Astrocyte (in vitro differentiated cells and primary cell): ENCODE data around the gene AMIGO1. TPM values are rescaled to one million over a fixed set of nuclear protein-coding genes. Genes with fewer than 3 reads are reported as not detected.

Experiments used
- DNase-seq: peaks from one replicate; pipeline ENCODE4 v3.0.0-alpha.2; 2010; ENCODE audit warnings: low read depth
- FAIRE-seq: peaks from 2 replicates; lab custom pipeline; 2011; peaks lifted over from hg19 to GRCh38; lab: Jason Lieb, UNC
- H2AFZ ChIP-seq: 2 replicates; pipeline ENCODE4 v1.6.0; 2012; ENCODE audit warnings: low read depth, low read length, inconsistent platforms
- H3K27ac ChIP-seq: 2 replicates; pipeline ENCODE4 v1.5.1; 2011; ENCODE audit warnings: low read depth, low read length, inconsistent platforms
- H3K27me3 ChIP-seq: 2 replicates; pipeline ENCODE4 v1.6.0; 2011; ENCODE audit warnings: low read length, inconsistent platforms; ENCODE audit not compliant: insufficient read depth
- H3K36me3 ChIP-seq: 2 replicates; pipeline ENCODE4 v1.5.1; 2011; ENCODE audit warnings: low read length, inconsistent platforms; ENCODE audit not compliant: insufficient read depth
- H3K4me1 ChIP-seq: 2 replicates; pipeline ENCODE4 v1.5.1; 2011; ENCODE audit warnings: low read length, inconsistent platforms; ENCODE audit not compliant: insufficient read depth
- H3K4me2 ChIP-seq: 2 replicates; pipeline ENCODE4 v1.6.0; 2012; ENCODE audit warnings: low read length, inconsistent platforms
- H3K4me3 ChIP-seq: 2 replicates; pipeline ENCODE4 v1.5.1; 2011; ENCODE audit warnings: low read depth, mild to moderate bottlenecking, low read length, inconsistent platforms; ENCODE audit not compliant: insufficient read depth
- H3K79me2 ChIP-seq: 2 replicates; pipeline ENCODE4 v1.6.0; 2012; ENCODE audit warnings: mild to moderate bottlenecking, low read length, inconsistent platforms; ENCODE audit not compliant: insufficient read depth
- H3K9ac ChIP-seq: 2 replicates; pipeline ENCODE4 v1.6.0; 2012; ENCODE audit warnings: mild to moderate bottlenecking, low read length, inconsistent platforms
- H3K9me3 ChIP-seq: 2 replicates; pipeline ENCODE4 v1.5.1; 2012; ENCODE audit warnings: low read depth, mild to moderate bottlenecking, low read length, inconsistent platforms; ENCODE audit not compliant: insufficient read depth
- H4K20me1 ChIP-seq: 2 replicates; pipeline ENCODE4 v1.6.0; 2012; ENCODE audit warnings: low read length, inconsistent platforms; ENCODE audit not compliant: insufficient read depth
- H3K27ac Mint-ChIP-seq: one replicate; pipeline ENCODE4 v1.8.0; 2021; ENCODE audit warnings: mild to moderate bottlenecking, mixed read lengths; ENCODE audit not compliant: unreplicated experiment
- H3K27me3 Mint-ChIP-seq: one replicate; pipeline ENCODE4 v1.8.0; 2021; ENCODE audit warnings: low read depth, mixed read lengths; ENCODE audit not compliant: unreplicated experiment
- H3K36me3 Mint-ChIP-seq: one replicate; pipeline ENCODE4 v1.8.0; 2021; ENCODE audit warnings: low read depth, mixed read lengths; ENCODE audit not compliant: unreplicated experiment
- H3K4me1 Mint-ChIP-seq: one replicate; pipeline ENCODE4 v1.8.0; 2021; ENCODE audit warnings: low read depth, mixed read lengths; ENCODE audit not compliant: unreplicated experiment
- H3K4me3 Mint-ChIP-seq: one replicate; pipeline ENCODE4 v1.8.0; 2021; ENCODE audit warnings: mild to moderate bottlenecking, moderate library complexity, mixed read lengths; ENCODE audit not compliant: unreplicated experiment
- H3K9me3 Mint-ChIP-seq: one replicate; pipeline ENCODE4 v1.8.0; 2021; ENCODE audit warnings: mild to moderate bottlenecking, mixed read lengths; ENCODE audit not compliant: unreplicated experiment
- EZH2 ChIP-seq: IDR thresholded peaks from 2 replicates; pipeline ENCODE4 v1.6.1; 2012; ENCODE audit warnings: mild to moderate bottlenecking, low read length, inconsistent platforms; ENCODE audit not compliant: insufficient read depth
- total RNA-seq: library from RNA; stranded (reverse); gene quantifications from 2 replicates; pipeline ENCODE4 v1.2.1, GENCODE V29; 2021
- TF ChIP-seq, protein P1 (sequence below): IDR thresholded peaks from 2 replicates; pipeline ENCODE4 v1.5.1; 2011; ENCODE audit warnings: low read depth, mild to moderate bottlenecking, inconsistent platforms, low read length, moderate library complexity; ENCODE audit not compliant: insufficient read depth

AMIGO1 gene
- total RNA-seq, 1 donor from 2014 or later: 1.8 TPM

DNA sequence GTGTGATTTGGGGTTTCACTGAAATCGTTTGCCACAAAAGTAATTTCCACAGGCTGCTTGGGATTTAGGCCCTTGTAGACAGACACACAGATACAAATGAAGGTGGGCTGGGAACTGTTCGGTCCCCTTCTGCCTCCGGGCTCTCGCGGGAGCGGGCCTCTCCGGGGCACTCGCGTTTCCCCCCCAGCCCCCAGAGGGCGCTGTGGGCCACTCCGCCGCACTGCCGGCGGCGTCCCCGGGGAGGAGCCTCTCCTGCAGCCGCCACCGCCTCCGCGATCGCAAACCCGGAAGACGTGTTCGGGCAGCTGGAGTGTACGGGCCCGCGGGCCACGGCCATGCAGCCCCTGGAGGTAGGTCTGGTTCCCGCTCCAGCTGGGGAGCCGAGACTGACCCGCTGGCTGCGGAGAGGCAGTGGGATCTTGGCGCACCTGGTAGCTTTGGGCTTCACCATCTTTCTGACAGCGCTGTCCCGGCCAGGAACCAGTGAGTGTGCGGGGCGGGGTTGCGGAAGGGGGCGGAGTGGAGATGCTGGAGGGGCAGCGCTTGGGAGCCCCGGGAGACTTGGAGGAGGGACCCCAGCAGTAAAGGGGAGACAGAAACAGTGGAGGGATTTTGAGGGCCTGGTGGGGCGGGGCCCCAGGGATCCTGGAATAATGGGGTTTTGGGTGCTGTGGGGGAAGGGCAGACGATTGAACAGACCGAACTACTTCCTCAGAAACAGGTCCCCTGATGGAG is 15.6 kb downstream of the AMIGO1 start, which contains the start of gene CYB561D1:
CYB561D1 (plus strand) TSS at position 290 of the 735 bp plus-strand sequence; CDS start at position 336, 46 bp downstream.
- Mint-ChIP-seq H3K36me3 (peaks cover 15% of the 10 kb centered on the region), H3K4me1 (peaks cover 22% of the 10 kb centered on the region), H3K9me3 (no peaks in the 10 kb centered on the region), H3K4me3 (peak within 1 kb of the TSS; percentile 97), H3K27me3 (no peaks in the 10 kb centered on the region), H3K27ac (peak within 1 kb of the TSS; percentile 66)
- H3K36me3 ChIP-seq: no peaks in the 10 kb centered on the region
- H4K20me1 ChIP-seq: peaks cover 17% of the 10 kb centered on the region
- peaks cover 12% of the 10 kb centered on the region for H3K79me2 ChIP-seq
- peak within 1 kb of the TSS; percentile 93 for H3K4me3 ChIP-seq
- no peaks in the 10 kb centered on the region for H3K27me3 ChIP-seq
- peak within 1 kb of the TSS; percentile 49 for H3K27ac ChIP-seq
- no peaks in the 10 kb centered on the region for H3K9me3 ChIP-seq
- FAIRE-seq (no peak), DNase-seq (peak; percentile 53)
- peak within 1 kb of the TSS; percentile 77 for H3K4me2 ChIP-seq
- H3K4me1 ChIP-seq: peaks cover 4% of the 10 kb centered on the region
- peak within 1 kb of the TSS; percentile 77 for H3K9ac ChIP-seq
- TF ChIP-seq, protein P1, sequence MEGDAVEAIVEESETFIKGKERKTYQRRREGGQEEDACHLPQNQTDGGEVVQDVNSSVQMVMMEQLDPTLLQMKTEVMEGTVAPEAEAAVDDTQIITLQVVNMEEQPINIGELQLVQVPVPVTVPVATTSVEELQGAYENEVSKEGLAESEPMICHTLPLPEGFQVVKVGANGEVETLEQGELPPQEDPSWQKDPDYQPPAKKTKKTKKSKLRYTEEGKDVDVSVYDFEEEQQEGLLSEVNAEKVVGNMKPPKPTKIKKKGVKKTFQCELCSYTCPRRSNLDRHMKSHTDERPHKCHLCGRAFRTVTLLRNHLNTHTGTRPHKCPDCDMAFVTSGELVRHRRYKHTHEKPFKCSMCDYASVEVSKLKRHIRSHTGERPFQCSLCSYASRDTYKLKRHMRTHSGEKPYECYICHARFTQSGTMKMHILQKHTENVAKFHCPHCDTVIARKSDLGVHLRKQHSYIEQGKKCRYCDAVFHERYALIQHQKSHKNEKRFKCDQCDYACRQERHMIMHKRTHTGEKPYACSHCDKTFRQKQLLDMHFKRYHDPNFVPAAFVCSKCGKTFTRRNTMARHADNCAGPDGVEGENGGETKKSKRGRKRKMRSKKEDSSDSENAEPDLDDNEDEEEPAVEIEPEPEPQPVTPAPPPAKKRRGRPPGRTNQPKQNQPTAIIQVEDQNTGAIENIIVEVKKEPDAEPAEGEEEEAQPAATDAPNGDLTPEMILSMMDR: peak; percentile 75
- no peak for TF ChIP-seq EZH2
- H2AFZ ChIP-seq: peak within 1 kb of the TSS; percentile 96

DNA sequence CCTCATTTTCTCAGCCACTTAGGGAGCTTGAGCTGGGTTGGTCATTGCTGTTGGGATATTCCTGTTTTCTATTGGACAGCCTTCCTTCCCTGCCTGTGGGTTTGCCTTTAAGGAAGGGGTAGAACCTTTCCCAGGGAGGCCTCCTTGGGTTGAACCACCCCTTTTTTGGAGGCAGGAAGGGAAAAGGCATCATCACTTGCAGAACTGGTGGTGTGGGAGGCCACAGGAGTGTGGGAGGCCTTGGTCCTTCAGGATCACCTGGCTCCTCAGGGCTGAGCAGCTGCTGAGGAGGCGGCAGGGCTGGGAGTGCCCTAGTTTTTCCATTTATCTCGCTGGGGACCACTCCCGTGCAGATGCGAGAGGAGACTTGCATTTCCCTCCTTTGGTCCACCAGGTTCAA is 16.3 kb downstream of the AMIGO1 start:
- peak overlapping the region; percentile 97 for H3K4me3 Mint-ChIP-seq
- H3K9me3 ChIP-seq: no peaks in the 10 kb centered on the region
- peaks cover 17% of the 10 kb centered on the region for H3K4me1 Mint-ChIP-seq
- FAIRE-seq (no peak), DNase-seq (no peak)
- TF ChIP-seq, protein P1: no peak
- no peak for TF ChIP-seq EZH2
- H3K4me3 ChIP-seq: no peak overlapping the region
- peaks cover 4% of the 10 kb centered on the region for H3K4me1 ChIP-seq
- H3K79me2 ChIP-seq: peaks cover 12% of the 10 kb centered on the region
- peak overlapping the region; percentile 77 for H3K9ac ChIP-seq
- no peak overlapping the region for H3K27ac ChIP-seq
- peaks cover 11% of the 10 kb centered on the region for H4K20me1 ChIP-seq
- no peaks in the 10 kb centered on the region for H3K9me3 Mint-ChIP-seq
- no peak overlapping the region for H3K27ac Mint-ChIP-seq
- peak overlapping the region; percentile 77 for H3K4me2 ChIP-seq
- no peaks in the 10 kb centered on the region for H3K27me3 Mint-ChIP-seq
- H2AFZ ChIP-seq: peak overlapping the region; percentile 96
- H3K36me3 ChIP-seq: no peaks in the 10 kb centered on the region
- peaks cover 15% of the 10 kb centered on the region for H3K36me3 Mint-ChIP-seq
- no peaks in the 10 kb centered on the region for H3K27me3 ChIP-seq

DNA sequence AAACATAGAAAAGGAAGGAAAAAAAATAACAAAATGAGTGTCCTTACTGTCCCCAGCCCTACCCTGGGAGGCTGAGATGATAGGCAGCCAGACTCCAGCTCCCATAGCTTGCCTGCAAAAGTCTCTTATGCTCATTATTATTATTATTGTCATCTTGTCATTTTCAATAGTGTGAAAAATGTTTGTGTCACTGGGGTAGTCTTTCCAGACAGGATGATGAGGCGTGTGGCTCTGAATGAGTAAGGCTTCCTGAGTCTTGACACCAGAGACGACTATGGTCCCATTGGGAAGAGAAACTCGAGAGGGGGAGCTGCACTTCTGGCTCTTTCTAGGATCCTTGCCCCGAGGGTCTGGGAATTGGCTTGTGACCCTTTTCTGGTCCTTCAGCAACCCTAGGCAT is 16.7 kb downstream of the AMIGO1 start:
- no peak overlapping the region for H3K4me3 ChIP-seq
- H3K27me3 Mint-ChIP-seq: no peaks in the 10 kb centered on the region
- FAIRE-seq (no peak), DNase-seq (no peak)
- H2AFZ ChIP-seq: no peak overlapping the region
- peaks cover 18% of the 10 kb centered on the region for H3K36me3 Mint-ChIP-seq
- H3K27me3 ChIP-seq: no peaks in the 10 kb centered on the region
- H3K9me3 Mint-ChIP-seq: no peaks in the 10 kb centered on the region
- peaks cover 17% of the 10 kb centered on the region for H3K4me1 Mint-ChIP-seq
- TF ChIP-seq, protein P1: no peak
- TF ChIP-seq EZH2: no peak
- H3K9ac ChIP-seq: no peak overlapping the region
- H3K27ac Mint-ChIP-seq: no peak overlapping the region
- no peak overlapping the region for H3K27ac ChIP-seq
- no peak overlapping the region for H3K4me3 Mint-ChIP-seq
- no peaks in the 10 kb centered on the region for H3K9me3 ChIP-seq
- peaks cover 7% of the 10 kb centered on the region for H4K20me1 ChIP-seq
- H3K4me2 ChIP-seq: no peak overlapping the region
- peaks cover 12% of the 10 kb centered on the region for H3K79me2 ChIP-seq
- H3K36me3 ChIP-seq: peaks cover 4% of the 10 kb centered on the region
- H3K4me1 ChIP-seq: peaks cover 4% of the 10 kb centered on the region
